Muscle of leg (tissue), 9 donors: ENCODE data around the gene SEC23B. TPM values are rescaled to one million over a fixed set of nuclear protein-coding genes. Genes with fewer than 3 reads are reported as not detected.

ENCODE experiments used
- polyA plus RNA-seq, 8 donors: library from polyadenylated mRNA; unstranded; fragments of 120-200 nt; gene quantifications; one replicate each; pipeline versions ENCODE4 v1.2.1 to v1.2.3, GENCODE V29; 2013; ENCODE audit warnings: inconsistent platforms in 1 of 8, low replicate concordance in 1 of 8; ENCODE audit not compliant: insufficient read length in 8 of 8, insufficient read depth in 1 of 8
- total RNA-seq: library from RNA; stranded (reverse); fragments of 120-200 nt; gene quantifications from one replicate; pipeline ENCODE4 v1.2.4, GENCODE V29; 2013

Gene SEC23B
- total and polyA plus RNA-seq, 9 donors, result 17.1 to 27.0 (median 19.2) TPM

Other genes starting within 250 kb of the SEC23B start
- 23.9 TPM for gene ZNF133, start 219.4 kb upstream of the SEC23B start, total RNA-seq
- gene ZNF133, start 219.4 kb upstream of the SEC23B start, polyA plus RNA-seq, result 10 to 100 TPM; 13.1 to 18.2 (median 15.6) TPM
- gene DZANK1, start 40.9 kb upstream of the SEC23B start, total RNA-seq, result 1.5 TPM
- 1 to 10 TPM; 1.7 to 3.9 (median 2.0) TPM for gene DZANK1, start 40.9 kb upstream of the SEC23B start, polyA plus RNA-seq
- 10.5 TPM for gene POLR3F, start 40.5 kb upstream of the SEC23B start, total RNA-seq
- 10 to 100 TPM in 7 of 8 donors, 1 to 10 TPM in 1; 9.8 to 15.4 (median 12.4) TPM for gene POLR3F, start 40.5 kb upstream of the SEC23B start, polyA plus RNA-seq
- 13.3 TPM for gene RBBP9, start 10.7 kb upstream of the SEC23B start, total RNA-seq
- 10 to 100 TPM in 7 of 8 donors, 1 to 10 TPM in 1; 9.8 to 13.4 (median 10.6) TPM for gene RBBP9, start 10.7 kb upstream of the SEC23B start, polyA plus RNA-seq
- 138 TPM for gene SMIM26, start 59.5 kb downstream of the SEC23B start, total RNA-seq
- 10 to 100 TPM; 75.9 to 96.2 (median 89.9) TPM for gene SMIM26, start 59.5 kb downstream of the SEC23B start, polyA plus RNA-seq
- gene DTD1, start 80.1 kb downstream of the SEC23B start, total RNA-seq, result 22.9 TPM
- gene DTD1, start 80.1 kb downstream of the SEC23B start, polyA plus RNA-seq, result 10 to 100 TPM; 11.9 to 20.7 (median 17.3) TPM